H7 (cell line): ENCODE measurements around the gene NEUROD4. TPM values are rescaled to one million over a fixed set of nuclear protein-coding genes. Genes with fewer than 3 reads are reported as not detected.

Experiments
- DNase-seq: peaks from one replicate; pipeline ENCODE4 v3.0.0; 2012
- H3K27me3 ChIP-seq: 2 replicates; pipeline ENCODE4 v1.6.0; 2011; ENCODE audit warnings: mild to moderate bottlenecking, low read length; ENCODE audit not compliant: control insufficient read depth, insufficient read depth
- H3K36me3 ChIP-seq: replicated peaks from 2 replicates; pipeline ENCODE4 v1.5.1; 2011; ENCODE audit warnings: low read length; ENCODE audit not compliant: control insufficient read depth, insufficient read depth
- H3K4me3 ChIP-seq: 2 replicates; pipeline ENCODE4 v1.5.1; 2011; ENCODE audit warnings: low read depth, mild to moderate bottlenecking, control low read depth, low read length, moderate library complexity; ENCODE audit not compliant: insufficient read depth
- total RNA-seq: library from RNA; depleted of rRNA; stranded (reverse); fragments of >200 nt; shearing (Covaris generic); gene quantifications from 2 replicates; pipeline ENCODE4 v1.2.3, GENCODE V29; 2014

NEUROD4 gene
- total RNA-seq, 1 experiment from 2014 or later, result not detected

GRCh38 chr12:54988402-54989054 is 31.2 kb upstream of the NEUROD4 start:
- Histone ChIP-seq H3K4me3 (no peak overlapping the region), H3K36me3 (no peaks in the 10 kb centered on the region), H3K27me3 (no peaks in the 10 kb centered on the region)
- no peak for DNase-seq

- H3K27me3 ChIP-seq, result no peaks in the 10 kb centered on the region
- H3K36me3 ChIP-seq, result no peaks in the 10 kb centered on the region
- no peak overlapping the region for H3K4me3 ChIP-seq
- DNase-seq, result no peak
Observed at GRCh38 chr12:54989829-54990228, 29.9 kb upstream of the NEUROD4 start.

GRCh38 chr12:54991161-54991990 is 28.4 kb upstream of the NEUROD4 start:
- H3K27me3 ChIP-seq, result no peaks in the 10 kb centered on the region

GRCh38 chr12:54991991-54992375 is 27.8 kb upstream of the NEUROD4 start:
- Histone ChIP-seq H3K36me3 (no peaks in the 10 kb centered on the region), H3K4me3 (no peak overlapping the region), H3K27me3 (no peaks in the 10 kb centered on the region)
- DNase-seq, result no peak

More at GRCh38 chr12:54991161-54991990, 28.4 kb upstream of the NEUROD4 start:
- DNase-seq, result no peak
- H3K36me3 ChIP-seq, result no peaks in the 10 kb centered on the region
- no peak overlapping the region for H3K4me3 ChIP-seq

GRCh38 chr12:54993181-54993835 is 26.5 kb upstream of the NEUROD4 start:
- no peaks in the 10 kb centered on the region for H3K27me3 ChIP-seq
- DNase-seq, result peak; percentile 65
- H3K4me3 ChIP-seq, result no peak overlapping the region
- H3K36me3 ChIP-seq, result no peaks in the 10 kb centered on the region

GRCh38 chr12:54996205-54996604 is 23.6 kb upstream of the NEUROD4 start:
- Histone ChIP-seq H3K27me3 (no peaks in the 10 kb centered on the region), H3K36me3 (no peaks in the 10 kb centered on the region), H3K4me3 (no peak overlapping the region)
- DNase-seq, result no peak

- Histone ChIP-seq H3K36me3 (no peaks in the 10 kb centered on the region), H3K27me3 (no peaks in the 10 kb centered on the region), H3K4me3 (no peak overlapping the region)
- peak; percentile 39 for DNase-seq
Observed at GRCh38 chr12:54997929-54998522, 21.7 kb upstream of the NEUROD4 start.

- no peaks in the 10 kb centered on the region for H3K36me3 ChIP-seq
- no peaks in the 10 kb centered on the region for H3K27me3 ChIP-seq
- no peak for DNase-seq
Observed at GRCh38 chr12:54998958-54999510, 20.7 kb upstream of the NEUROD4 start.

GRCh38 chr12:55001198-55001868 is 18.4 kb upstream of the NEUROD4 start:
- H3K4me3 ChIP-seq, result no peak overlapping the region
- no peaks in the 10 kb centered on the region for H3K27me3 ChIP-seq
- DNase-seq, result no peak
- H3K36me3 ChIP-seq, result no peaks in the 10 kb centered on the region

More at GRCh38 chr12:54998958-54999510, 20.7 kb upstream of the NEUROD4 start:
- H3K4me3 ChIP-seq, result no peak overlapping the region

- H3K4me3 ChIP-seq, result no peak overlapping the region
- H3K36me3 ChIP-seq, result no peaks in the 10 kb centered on the region
- H3K27me3 ChIP-seq, result no peaks in the 10 kb centered on the region
- no peak for DNase-seq
Observed at GRCh38 chr12:55002355-55002754, 17.4 kb upstream of the NEUROD4 start.

- DNase-seq, result no peak
- Histone ChIP-seq H3K36me3 (no peaks in the 10 kb centered on the region), H3K27me3 (no peaks in the 10 kb centered on the region), H3K4me3 (no peak overlapping the region)
Observed at GRCh38 chr12:55008944-55009585, 10.7 kb upstream of the NEUROD4 start.

- no peak for DNase-seq
- Histone ChIP-seq H3K27me3 (peaks cover 4% of the 10 kb centered on the region), H3K36me3 (no peaks in the 10 kb centered on the region), H3K4me3 (no peak overlapping the region)
Observed at GRCh38 chr12:55017416-55017925, 2.3 kb upstream of the NEUROD4 start.

GRCh38 chr12:55024575-55024974 is 4.8 kb downstream of the NEUROD4 start:
- no peak for DNase-seq
- Histone ChIP-seq H3K27me3 (peaks cover 3% of the 10 kb centered on the region), H3K4me3 (no peak overlapping the region), H3K36me3 (no peaks in the 10 kb centered on the region)
